Right atrium auricular region (tissue), 2 donors: ENCODE measurements around the gene MTPN. TPM values are rescaled to one million over a fixed set of nuclear protein-coding genes. Genes with fewer than 3 reads are reported as not detected.

ENCODE experiments used
- DNase-seq: peaks from one replicate; pipeline ENCODE4 v3.0.0-alpha.2; 2019; ENCODE audit warnings: low spot score
- H3K27ac ChIP-seq, 2 donors: fragments of 200-600 bp; sonication (generic); 1 replicate in 1 of 2; 2 replicates in 1 of 2; pipeline ENCODE4 v1.5.1; 2016 to 2019
- H3K27me3 ChIP-seq, 2 donors: fragments of 200-600 bp; sonication (generic); one replicate each; pipeline versions ENCODE4 v1.5.1 to v1.6.0; 2017 to 2019
- H3K36me3 ChIP-seq: fragments of 200-600 bp; sonication (generic); one replicate; pipeline ENCODE4 v1.5.1; 2016
- H3K4me1 ChIP-seq, 2 donors: fragments of 200-600 bp; sonication (generic); one replicate each; pipeline versions ENCODE4 v1.5.1 to v1.6.0; 2017 to 2019
- H3K4me3 ChIP-seq, 2 donors: fragments of 200-600 bp; sonication (generic); 1 replicate in 1 of 2; 2 replicates in 1 of 2; pipeline ENCODE4 v1.5.1; 2017 to 2019; ENCODE audit warnings: mild to moderate bottlenecking in 1 of 2, moderate library complexity in 1 of 2
- H3K9me3 ChIP-seq, 2 donors: fragments of 200-600 bp; sonication (generic); one replicate each; pipeline ENCODE4 v1.5.1; 2019
- total RNA-seq, 2 donors: library from RNA; depleted of rRNA; stranded (reverse); fragments of >200 nt; gene quantifications; one replicate each; pipeline ENCODE4 v1.1.0, GENCODE V29; 2016
- TF ChIP-seq, protein P1 (sequence below), 2 donors: fragments of 200-600 bp; sonication (generic); IDR thresholded peaks; one replicate each; pipeline ENCODE4 v1.5.1; 2019; ENCODE audit warnings: antibody characterized with exemption in 2 of 2

The MTPN gene
- total RNA-seq, 2 donors from 2014 or later, result 91.9 to 103 TPM

- no peak for DNase-seq
- Histone ChIP-seq H3K27me3 (no peaks in the 10 kb centered on the region), H3K36me3 (no peaks in the 10 kb centered on the region), H3K4me3 (no peak overlapping the region), H3K4me1 (no peaks in the 10 kb centered on the region), H3K27ac (no peak overlapping the region), H3K9me3 (no peaks in the 10 kb centered on the region)
- TF ChIP-seq, protein P1, sequence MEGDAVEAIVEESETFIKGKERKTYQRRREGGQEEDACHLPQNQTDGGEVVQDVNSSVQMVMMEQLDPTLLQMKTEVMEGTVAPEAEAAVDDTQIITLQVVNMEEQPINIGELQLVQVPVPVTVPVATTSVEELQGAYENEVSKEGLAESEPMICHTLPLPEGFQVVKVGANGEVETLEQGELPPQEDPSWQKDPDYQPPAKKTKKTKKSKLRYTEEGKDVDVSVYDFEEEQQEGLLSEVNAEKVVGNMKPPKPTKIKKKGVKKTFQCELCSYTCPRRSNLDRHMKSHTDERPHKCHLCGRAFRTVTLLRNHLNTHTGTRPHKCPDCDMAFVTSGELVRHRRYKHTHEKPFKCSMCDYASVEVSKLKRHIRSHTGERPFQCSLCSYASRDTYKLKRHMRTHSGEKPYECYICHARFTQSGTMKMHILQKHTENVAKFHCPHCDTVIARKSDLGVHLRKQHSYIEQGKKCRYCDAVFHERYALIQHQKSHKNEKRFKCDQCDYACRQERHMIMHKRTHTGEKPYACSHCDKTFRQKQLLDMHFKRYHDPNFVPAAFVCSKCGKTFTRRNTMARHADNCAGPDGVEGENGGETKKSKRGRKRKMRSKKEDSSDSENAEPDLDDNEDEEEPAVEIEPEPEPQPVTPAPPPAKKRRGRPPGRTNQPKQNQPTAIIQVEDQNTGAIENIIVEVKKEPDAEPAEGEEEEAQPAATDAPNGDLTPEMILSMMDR (IDR thresholded peaks at IDR 0.05), result no peak
Observed at GRCh38 chr7:135898226-135898625, 78.9 kb downstream of the MTPN start.

- Histone ChIP-seq H3K4me1 (no peaks in the 10 kb centered on the region), H3K36me3 (no peaks in the 10 kb centered on the region), H3K9me3 (no peaks in the 10 kb centered on the region), H3K27me3 (no peaks in the 10 kb centered on the region), H3K27ac (no peak overlapping the region), H3K4me3 (no peak overlapping the region)
- TF ChIP-seq, protein P1 (IDR thresholded peaks at IDR 0.05), result no peak
- DNase-seq, result no peak
Observed at GRCh38 chr7:135894816-135895215, 82.3 kb downstream of the MTPN start.

DNA sequence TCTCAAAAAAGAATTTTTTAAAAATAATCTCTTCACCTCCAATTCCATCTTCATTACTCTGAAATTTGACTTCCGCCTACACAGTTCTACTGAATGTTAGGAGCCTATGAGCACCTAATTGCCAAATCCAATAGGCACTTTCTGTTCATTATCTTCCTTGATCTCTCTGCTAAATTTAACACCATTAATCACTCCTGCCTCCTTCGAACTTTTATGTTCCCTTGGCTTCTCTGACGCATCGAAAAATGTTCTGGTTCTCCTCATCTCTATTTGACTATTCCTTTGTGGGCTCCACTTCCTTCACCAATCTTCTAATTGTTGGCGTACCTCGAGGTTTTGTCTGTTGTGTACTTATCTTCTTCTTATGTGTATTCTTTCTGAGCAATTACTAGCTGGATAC is 87.3 kb downstream of the MTPN start:
- H3K4me3 ChIP-seq, result no peak overlapping the region
- H3K9me3 ChIP-seq, result no peaks in the 10 kb centered on the region
- H3K27me3 ChIP-seq, result no peaks in the 10 kb centered on the region
- TF ChIP-seq, protein P1 (IDR thresholded peaks at IDR 0.05), result no peak
- H3K4me1 ChIP-seq, result peaks cover 0 to 3% of the 10 kb centered on the region in 2 donors
- no peak for DNase-seq
- no peaks in the 10 kb centered on the region for H3K36me3 ChIP-seq
- H3K27ac ChIP-seq, result no peak overlapping the region

GRCh38 chr7:135888740-135889139 is 88.4 kb downstream of the MTPN start:
- H3K4me3 ChIP-seq, result no peak overlapping the region
- peaks cover 0 to 11% of the 10 kb centered on the region in 2 donors for H3K4me1 ChIP-seq
- no peaks in the 10 kb centered on the region for H3K9me3 ChIP-seq
- H3K27me3 ChIP-seq, result no peaks in the 10 kb centered on the region
- H3K27ac ChIP-seq, result no peak overlapping the region
- DNase-seq, result no peak
- H3K36me3 ChIP-seq, result no peaks in the 10 kb centered on the region
- TF ChIP-seq, protein P1 (IDR thresholded peaks at IDR 0.05), result no peak

DNA sequence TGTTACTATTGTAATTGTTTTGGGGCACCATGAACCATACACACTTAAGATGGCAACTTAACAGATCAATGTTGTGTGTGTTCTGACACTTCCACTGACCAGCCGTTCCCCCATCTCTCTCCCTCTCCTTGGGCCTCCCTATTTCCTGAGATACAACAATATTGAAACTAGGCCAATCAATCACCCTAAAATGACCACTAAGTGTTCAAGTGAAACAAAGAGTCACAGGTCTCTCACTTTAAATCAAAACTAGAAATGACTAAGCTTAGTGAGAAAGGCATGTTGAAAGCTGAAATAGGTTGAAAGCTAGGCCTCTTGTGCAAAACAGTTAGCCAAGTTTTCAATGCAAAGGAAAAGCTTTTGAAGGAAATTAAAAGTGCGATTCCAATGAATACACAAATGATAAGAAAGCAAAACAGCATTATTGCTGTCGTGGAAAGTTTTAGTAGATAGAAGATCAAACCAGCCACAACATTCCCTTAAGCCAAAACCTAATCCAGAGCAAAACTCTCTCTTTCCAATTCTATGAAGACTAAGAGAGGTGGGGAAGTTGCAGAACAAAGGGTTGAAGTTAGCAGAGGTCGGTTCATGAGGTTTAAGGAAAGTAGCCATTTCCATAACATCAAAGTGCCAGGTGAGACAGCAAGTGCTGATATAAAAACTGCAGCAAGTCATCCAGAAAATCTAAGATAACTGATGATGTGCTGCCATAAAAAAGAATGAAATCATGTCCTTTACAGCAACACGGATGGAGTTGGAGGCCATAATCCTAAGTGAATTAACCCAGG is 90.6 kb downstream of the MTPN start:
- DNase-seq, result no peak
- Histone ChIP-seq H3K9me3 (no peaks in the 10 kb centered on the region), H3K27me3 (no peaks in the 10 kb centered on the region), H3K36me3 (no peaks in the 10 kb centered on the region), H3K4me3 (no peak overlapping the region), H3K27ac (no peak overlapping the region), H3K4me1 (peaks cover 0 to 11% of the 10 kb centered on the region in 2 donors)
- TF ChIP-seq, protein P1 (IDR thresholded peaks at IDR 0.05), result no peak
